Karpas-422 (cell line): Measurements from ENCODE around the gene TMEM185B. TPM values are rescaled to one million over a fixed set of nuclear protein-coding genes. Genes with fewer than 3 reads are reported as not detected.

Source experiments
- DNase-seq: peaks from one replicate; pipeline ENCODE4 v3.0.0-alpha.2; 2015
- H2AFZ ChIP-seq: fragments of 200-600 bp; sonication (generic); 2 replicates; pipeline ENCODE4 v1.6.1; 2014; ENCODE audit warnings: antibody characterized with exemption, low read length, mixed read lengths
- H3K27ac ChIP-seq: fragments of 200-600 bp; sonication (generic); 2 replicates; pipeline ENCODE4 v1.5.1; 2014; ENCODE audit warnings: mild to moderate bottlenecking, low read length, moderate library complexity
- H3K27me3 ChIP-seq: fragments of 200-600 bp; sonication (generic); 2 replicates; pipeline ENCODE4 v1.6.1; 2014; ENCODE audit warnings: low read length, mixed read lengths
- H3K36me3 ChIP-seq: fragments of 200-600 bp; sonication (generic); 2 replicates; pipeline ENCODE4 v1.6.1; 2014; ENCODE audit warnings: low read length, mixed read lengths; ENCODE audit not compliant: insufficient read depth
- H3K4me1 ChIP-seq: fragments of 200-600 bp; sonication (generic); 2 replicates; pipeline ENCODE4 v1.6.1; 2014; ENCODE audit warnings: mild to moderate bottlenecking, low read length, mixed read lengths
- H3K4me2 ChIP-seq: fragments of 200-600 bp; sonication (generic); 2 replicates; pipeline ENCODE4 v1.6.1; 2014; ENCODE audit warnings: low read length, low read depth, mild to moderate bottlenecking; ENCODE audit not compliant: poor library complexity, severe bottlenecking
- H3K4me3 ChIP-seq: fragments of 200-600 bp; sonication (generic); 2 replicates; pipeline ENCODE4 v1.5.1; 2014; ENCODE audit warnings: mild to moderate bottlenecking, antibody characterized with exemption, low read length, mixed read lengths
- H3K79me2 ChIP-seq: fragments of 200-600 bp; sonication (generic); 2 replicates; pipeline ENCODE4 v1.6.1; 2014; ENCODE audit warnings: mild to moderate bottlenecking, low read length, mixed read lengths
- H3K9ac ChIP-seq: fragments of 200-600 bp; sonication (generic); 2 replicates; pipeline ENCODE4 v1.6.0; 2014; ENCODE audit warnings: low read length
- H3K9me2 ChIP-seq: fragments of 200-600 bp; sonication (generic), shearing (Covaris generic); replicated peaks from 2 replicates; pipeline ENCODE4 v1.6.0; 2014; ENCODE audit warnings: mild to moderate bottlenecking, low read length, moderate library complexity; ENCODE audit not compliant: insufficient read depth
- H3K9me3 ChIP-seq: fragments of 300-700, 200-600 bp; sonication (generic); 2 replicates; pipeline ENCODE4 v1.6.1; 2014; ENCODE audit warnings: low read length, mixed read lengths
- H4K20me1 ChIP-seq: fragments of 200-600 bp; sonication (generic); 2 replicates; pipeline ENCODE4 v1.6.1; 2014; ENCODE audit warnings: mild to moderate bottlenecking, antibody characterized with exemption, low read length, low read depth; ENCODE audit not compliant: insufficient read depth
- total RNA-seq: library from RNA; depleted of rRNA; stranded (reverse); fragments of >200 nt; shearing (Covaris generic); gene quantifications from 2 replicates; pipeline ENCODE4 v1.2.3, GENCODE V29; 2014; ENCODE audit warnings: low replicate concordance

TMEM185B gene
- total RNA-seq, 1 experiment from 2014 or later, result 13.0 TPM

DNA sequence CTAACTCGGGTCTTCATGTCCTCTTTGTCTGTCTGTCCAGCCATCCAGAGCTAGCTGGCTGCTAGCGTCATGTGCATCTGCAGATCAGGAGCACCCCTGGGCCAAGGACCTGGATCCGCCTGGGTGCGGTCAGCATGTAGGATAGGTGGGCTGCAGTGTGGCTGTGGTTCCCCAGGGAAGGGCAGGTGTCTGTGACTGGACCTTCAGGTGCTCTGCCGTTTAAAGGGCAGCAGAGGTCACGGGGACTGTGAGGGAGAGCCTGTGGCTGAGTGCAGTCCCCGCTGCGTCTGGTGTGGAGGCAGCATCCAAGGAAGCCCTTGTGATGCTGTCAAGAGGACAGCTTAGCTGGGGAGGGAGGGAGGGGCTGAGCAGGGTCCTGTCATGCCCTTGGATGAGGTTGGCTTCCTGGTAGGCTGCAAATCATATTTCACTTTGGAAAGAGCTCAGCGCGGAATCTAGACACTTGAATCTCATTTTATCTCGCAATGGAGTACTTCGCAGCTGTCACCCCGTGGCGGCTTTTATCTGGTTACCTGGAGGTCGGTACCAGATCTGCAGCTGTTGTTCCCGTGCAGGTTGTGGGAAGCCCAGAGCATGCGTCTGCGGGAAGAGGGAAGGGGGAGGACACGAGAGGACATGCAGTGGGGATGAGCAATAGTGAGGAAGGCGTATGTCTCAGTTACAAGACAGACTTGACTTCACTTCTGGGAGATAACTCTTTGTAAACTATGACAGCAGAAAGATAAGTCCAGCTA lies 23.5 kb upstream of the TMEM185B start:
- no peaks in the 10 kb centered on the region for H3K79me2 ChIP-seq
- H3K4me1 ChIP-seq, result peaks cover under 1% of the 10 kb centered on the region
- H3K4me3 ChIP-seq, result no peak overlapping the region
- no peaks in the 10 kb centered on the region for H4K20me1 ChIP-seq
- H3K9me2 ChIP-seq, result no peaks in the 10 kb centered on the region
- no peak overlapping the region for H3K9ac ChIP-seq
- no peaks in the 10 kb centered on the region for H3K27me3 ChIP-seq
- no peaks in the 10 kb centered on the region for H3K36me3 ChIP-seq
- no peak overlapping the region for H3K27ac ChIP-seq
- H3K9me3 ChIP-seq, result no peaks in the 10 kb centered on the region
- no peak overlapping the region for H3K4me2 ChIP-seq
- no peak overlapping the region for H2AFZ ChIP-seq
- no peak for DNase-seq

DNA sequence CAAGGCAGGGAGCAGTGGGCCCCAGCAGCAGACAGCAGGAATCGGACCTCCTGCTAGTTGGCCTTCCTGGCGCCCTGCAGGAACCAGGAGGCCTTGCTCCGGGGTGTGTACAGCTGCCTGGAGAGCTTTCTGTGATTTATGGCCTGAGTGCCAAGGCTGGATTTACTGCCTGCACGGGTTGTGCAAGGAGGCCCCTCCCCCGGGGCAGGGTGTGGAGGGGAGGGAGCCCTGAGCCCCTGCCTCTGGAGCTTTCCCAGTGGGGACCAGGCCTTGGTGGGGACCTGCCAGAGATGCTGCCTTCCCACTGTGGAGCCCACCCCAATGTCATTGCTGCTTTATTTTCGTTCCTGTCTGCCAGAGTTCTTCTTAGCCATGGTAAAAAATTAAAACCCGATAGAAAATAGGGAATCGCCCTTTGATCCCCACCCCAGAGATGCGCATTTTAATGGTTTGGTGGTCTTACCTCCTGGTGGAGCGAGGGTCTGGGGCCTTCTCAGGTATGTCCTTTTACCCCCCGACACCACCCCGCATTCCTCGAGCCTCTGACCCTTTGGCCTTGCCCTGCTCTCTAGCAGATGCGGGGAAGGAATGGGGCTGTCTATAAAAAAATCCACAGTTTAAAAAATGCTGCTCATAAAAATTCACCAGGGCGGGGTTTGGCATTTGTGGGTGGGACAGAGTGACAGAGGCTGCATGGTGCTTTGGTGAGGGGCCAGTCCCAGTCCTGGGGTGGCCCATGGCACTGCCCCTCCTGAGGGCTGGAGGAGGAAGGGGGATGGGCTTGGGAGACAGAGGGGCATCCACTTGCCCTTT lies 22.5 kb upstream of the TMEM185B start:
- H2AFZ ChIP-seq, result no peak overlapping the region
- H3K9me3 ChIP-seq, result no peaks in the 10 kb centered on the region
- H3K36me3 ChIP-seq, result no peaks in the 10 kb centered on the region
- no peaks in the 10 kb centered on the region for H3K27me3 ChIP-seq
- DNase-seq, result no peak
- H3K27ac ChIP-seq, result no peak overlapping the region
- no peak overlapping the region for H3K9ac ChIP-seq
- no peaks in the 10 kb centered on the region; the same call in 1 of the 2 replicates for H3K4me1 ChIP-seq
- H3K4me3 ChIP-seq, result no peak overlapping the region
- H3K9me2 ChIP-seq, result no peaks in the 10 kb centered on the region
- no peak overlapping the region for H3K4me2 ChIP-seq
- no peaks in the 10 kb centered on the region for H3K79me2 ChIP-seq
- no peaks in the 10 kb centered on the region for H4K20me1 ChIP-seq

DNA sequence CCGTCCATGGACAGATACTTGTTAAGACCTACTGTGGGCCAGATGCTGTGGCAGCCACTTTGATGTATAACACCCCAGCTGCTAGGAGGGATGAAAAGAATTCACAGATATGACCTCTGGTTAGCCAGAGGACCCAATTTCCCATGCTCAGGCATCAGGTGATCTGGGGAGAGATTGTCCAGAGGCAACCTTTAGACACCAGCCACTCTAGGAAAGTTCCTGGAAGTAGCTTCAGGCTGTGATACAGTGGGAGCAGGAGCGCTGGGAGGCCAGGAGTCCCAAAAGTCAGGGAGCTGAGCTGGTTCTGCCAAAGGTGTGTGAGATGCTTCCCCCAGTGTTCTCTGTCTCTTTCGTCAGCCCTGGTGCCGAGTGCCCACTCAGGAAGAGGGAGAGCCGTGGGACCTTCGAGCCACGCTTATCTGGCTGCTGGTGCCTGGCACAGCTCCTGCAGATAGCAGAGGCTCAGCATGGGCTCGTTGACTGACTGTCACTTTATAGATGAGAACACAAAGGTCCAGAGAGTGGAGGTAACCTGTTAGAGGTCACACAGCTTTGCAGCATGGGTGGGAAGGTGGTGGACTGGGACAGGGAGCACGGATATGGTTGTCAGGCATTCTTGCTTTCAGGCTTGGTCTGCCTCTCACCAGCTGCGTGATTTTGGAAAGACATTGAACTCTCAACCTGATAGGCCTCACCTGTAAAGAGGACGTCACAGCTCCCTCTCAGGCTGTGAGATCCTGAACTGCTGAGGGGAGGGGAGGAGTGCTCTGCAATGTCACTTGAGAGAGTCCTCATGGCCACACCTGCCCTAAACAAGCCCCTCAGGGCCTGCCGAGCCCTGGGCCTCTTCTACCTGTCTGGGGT lies 21.7 kb upstream of the TMEM185B start:
- Histone ChIP-seq H3K36me3 (no peaks in the 10 kb centered on the region), H3K9ac (no peak overlapping the region), H3K4me2 (no peak overlapping the region), H3K27me3 (no peaks in the 10 kb centered on the region), H3K79me2 (no peaks in the 10 kb centered on the region), H4K20me1 (no peaks in the 10 kb centered on the region), H3K4me1 (no peaks in the 10 kb centered on the region; the same call in 1 of the 2 replicates), H3K9me2 (no peaks in the 10 kb centered on the region), H2AFZ (no peak overlapping the region), H3K27ac (no peak overlapping the region), H3K9me3 (no peaks in the 10 kb centered on the region), H3K4me3 (no peak overlapping the region)
- DNase-seq, result no peak

DNA sequence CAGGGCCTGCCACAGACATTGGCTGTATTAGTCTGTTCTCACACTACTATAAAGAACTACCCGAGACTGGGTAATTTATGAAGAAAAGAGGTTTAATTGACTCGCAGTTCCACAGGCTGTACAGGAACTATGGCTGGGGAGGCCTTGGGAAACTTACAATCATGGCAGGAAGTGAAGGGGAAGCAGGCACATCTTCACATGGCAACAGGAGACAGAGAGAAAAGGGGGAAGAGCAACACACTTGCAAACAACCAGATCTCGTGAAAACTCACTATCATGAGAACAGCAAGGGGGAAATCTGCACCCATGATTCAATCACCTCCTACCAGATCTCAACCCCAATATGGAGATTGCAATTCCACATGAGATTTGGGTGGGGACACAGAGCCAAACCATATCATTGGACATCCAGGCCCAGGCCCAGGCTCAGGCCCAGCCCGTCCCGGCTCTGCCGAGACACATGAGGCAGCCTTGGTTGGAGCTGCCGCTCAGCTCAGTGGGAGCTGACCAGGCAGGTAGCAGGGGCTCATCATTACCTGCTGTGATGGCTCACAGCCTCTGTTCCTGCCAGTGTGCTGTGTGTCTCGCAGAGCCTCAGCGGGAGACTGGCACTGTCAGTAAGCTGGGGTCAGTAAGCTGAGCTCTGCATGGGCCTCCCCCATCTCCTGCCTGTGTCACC lies 20.8 kb upstream of the TMEM185B start:
- no peak for DNase-seq
- H3K4me2 ChIP-seq, result no peak overlapping the region
- H3K9ac ChIP-seq, result no peak overlapping the region

DNA sequence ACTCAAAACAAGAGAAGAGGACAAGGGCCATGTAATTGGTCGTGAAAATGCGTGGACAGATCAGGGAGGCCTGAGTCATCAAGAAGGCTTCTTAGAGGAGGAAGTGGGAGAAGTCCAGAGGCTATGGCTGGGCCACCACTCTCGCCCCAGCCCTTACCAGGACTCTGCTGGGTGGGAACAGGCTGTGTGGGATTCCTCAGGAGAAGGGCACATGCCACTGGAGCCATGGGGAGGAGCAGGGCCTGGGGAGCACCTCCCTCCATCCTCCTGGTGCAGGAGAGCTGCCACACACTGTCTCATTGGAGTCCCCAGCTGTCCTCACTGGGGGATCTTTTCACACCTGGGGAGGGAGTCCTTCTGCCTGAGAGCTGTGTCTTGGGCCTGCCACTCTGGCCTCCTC lies 20.0 kb upstream of the TMEM185B start:
- H4K20me1 ChIP-seq, result no peaks in the 10 kb centered on the region
- H3K36me3 ChIP-seq, result no peaks in the 10 kb centered on the region
- no peaks in the 10 kb centered on the region for H3K27me3 ChIP-seq
- H3K9me3 ChIP-seq, result no peaks in the 10 kb centered on the region
- no peaks in the 10 kb centered on the region for H3K9me2 ChIP-seq
- no peak overlapping the region for H2AFZ ChIP-seq
- DNase-seq, result no peak
- H3K27ac ChIP-seq, result no peak overlapping the region
- no peak overlapping the region for H3K4me3 ChIP-seq
- no peaks in the 10 kb centered on the region for H3K79me2 ChIP-seq
- no peaks in the 10 kb centered on the region for H3K4me1 ChIP-seq
- no peak overlapping the region for H3K4me2 ChIP-seq
- no peak overlapping the region for H3K9ac ChIP-seq

More for the DNA sequence above, 20.8 kb upstream of the TMEM185B start:
- no peaks in the 10 kb centered on the region for H3K9me3 ChIP-seq
- no peaks in the 10 kb centered on the region; the same call in 1 of the 2 replicates for H3K4me1 ChIP-seq
- no peaks in the 10 kb centered on the region for H3K79me2 ChIP-seq
- no peaks in the 10 kb centered on the region for H3K27me3 ChIP-seq
- no peaks in the 10 kb centered on the region for H4K20me1 ChIP-seq
- H3K4me3 ChIP-seq, result no peak overlapping the region
- no peaks in the 10 kb centered on the region for H3K36me3 ChIP-seq
- H3K27ac ChIP-seq, result no peak overlapping the region
- no peak overlapping the region for H2AFZ ChIP-seq
- H3K9me2 ChIP-seq, result no peaks in the 10 kb centered on the region

DNA sequence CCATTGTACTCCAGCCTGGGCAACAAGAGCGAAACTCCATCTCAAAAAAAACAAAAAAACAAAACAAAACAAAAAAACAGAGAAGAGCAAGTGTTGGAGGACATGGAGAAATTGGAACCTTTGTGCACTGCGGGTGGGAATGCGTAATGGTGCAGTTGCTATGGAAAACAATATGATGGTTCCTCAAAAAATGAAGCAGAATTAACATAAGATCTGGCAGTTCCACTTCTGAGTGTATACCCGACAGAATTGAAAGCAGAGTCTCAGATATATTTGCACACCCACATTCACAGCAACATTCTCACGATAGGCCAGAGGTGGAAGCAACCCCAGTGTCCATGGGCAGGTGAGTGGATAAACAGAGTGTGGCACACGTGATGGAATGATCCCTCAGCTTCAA lies 18.5 kb upstream of the TMEM185B start:
- H3K4me2 ChIP-seq, result no peak overlapping the region
- H3K9me3 ChIP-seq, result no peaks in the 10 kb centered on the region
- DNase-seq, result no peak
- H3K27ac ChIP-seq, result no peak overlapping the region
- no peak overlapping the region for H3K9ac ChIP-seq
- no peaks in the 10 kb centered on the region for H3K79me2 ChIP-seq
- H3K4me1 ChIP-seq, result no peaks in the 10 kb centered on the region
- no peaks in the 10 kb centered on the region for H3K27me3 ChIP-seq
- no peak overlapping the region for H3K4me3 ChIP-seq
- H4K20me1 ChIP-seq, result no peaks in the 10 kb centered on the region
- H3K36me3 ChIP-seq, result no peaks in the 10 kb centered on the region
- no peak overlapping the region for H2AFZ ChIP-seq
- H3K9me2 ChIP-seq, result no peaks in the 10 kb centered on the region

DNA sequence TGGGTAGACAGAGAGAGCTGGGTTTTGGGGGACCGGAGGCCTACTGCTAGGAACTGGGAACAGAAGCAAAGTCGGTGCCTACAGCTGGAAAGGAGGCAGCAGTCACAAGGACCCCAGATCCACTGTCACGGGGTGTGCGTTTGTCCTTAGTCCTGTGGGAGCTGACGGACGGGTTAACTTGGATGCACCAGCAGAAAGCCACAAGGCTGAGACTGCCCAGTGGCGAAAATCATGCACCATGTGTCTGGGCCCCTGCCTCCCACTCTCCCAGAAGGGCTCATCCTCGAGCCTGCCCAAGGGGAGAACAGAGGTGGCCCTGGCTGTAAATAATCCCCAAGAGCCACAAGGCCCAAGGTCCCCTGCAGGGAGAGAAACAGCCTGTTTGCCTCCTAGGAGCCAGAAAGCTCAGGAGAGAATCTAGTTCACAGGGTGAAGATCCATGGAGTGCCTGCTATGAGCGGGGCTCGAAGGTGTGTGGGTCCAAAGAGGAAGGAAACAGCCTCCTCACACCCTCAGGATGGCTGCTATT lies 17.8 kb upstream of the TMEM185B start:
- Histone ChIP-seq H3K79me2 (no peaks in the 10 kb centered on the region), H2AFZ (no peak overlapping the region), H3K4me2 (no peak overlapping the region), H3K9me3 (no peaks in the 10 kb centered on the region), H4K20me1 (no peaks in the 10 kb centered on the region), H3K9ac (no peak overlapping the region), H3K27me3 (no peaks in the 10 kb centered on the region), H3K27ac (no peak overlapping the region), H3K36me3 (no peaks in the 10 kb centered on the region), H3K9me2 (no peaks in the 10 kb centered on the region), H3K4me3 (no peak overlapping the region), H3K4me1 (no peaks in the 10 kb centered on the region)
- no peak for DNase-seq
